K562 (cell line): Measurements from ENCODE around the gene HNRNPF. TPM values are rescaled to one million over a fixed set of nuclear protein-coding genes. Genes with fewer than 3 reads are reported as not detected.

Experiments used
- ATF3 ChIP-seq, 2 experiments: fragments of 450-650 bp in 1 of 2; sonication (generic) in 1 of 2; formaldehyde crosslinking in 1 of 2; IDR thresholded peaks in 1 of 2; conservative IDR thresholded peaks in 1 of 2; 2 replicates each; pipeline versions ENCODE4 v1.6.1 to v1.8.1; 2016 to 2023; ENCODE audit warnings: mild to moderate bottlenecking in 2 of 2, moderate library complexity in 2 of 2, inconsistent platforms in 1 of 2, missing genetic modification reagents in 1 of 2
- PBX2 ChIP-seq, 2 experiments: IDR thresholded peaks in 1 of 2; conservative IDR thresholded peaks in 1 of 2; 2 replicates each; pipeline ENCODE4 v1.6.1; 2016; ENCODE audit warnings: low read depth in 2 of 2, mild to moderate bottlenecking in 1 of 2, missing compliant biosample characterization in 1 of 2, missing genetic modification characterization in 1 of 2, moderate library complexity in 1 of 2
- RHOXF2B ChIP-seq: fragments of 250-450 bp; sonication (Bioruptor Pico); conservative IDR thresholded peaks from 2 replicates; pipeline ENCODE4 v1.5.1; 2021
- SMAD1 ChIP-seq: fragments of 150-350 bp; IDR thresholded peaks from 2 replicates; pipeline ENCODE4 v1.6.1; 2014; ENCODE audit warnings: low read length, low read depth; ENCODE audit not compliant: partially characterized antibody
- TFAP4 ChIP-seq: sonication (generic); formaldehyde crosslinking; IDR thresholded peaks from 2 replicates; pipeline ENCODE4 v1.8.0; 2022; ENCODE audit warnings: missing genetic modification reagents, mild to moderate bottlenecking, moderate library complexity, borderline replicate concordance
- THAP12 ChIP-seq: fragments of 250-450 bp; sonication (Bioruptor Pico); IDR thresholded peaks from 2 replicates; pipeline ENCODE4 v1.9.0; 2021; ENCODE audit warnings: mild to moderate bottlenecking, inconsistent platforms
- YY1 ChIP-seq, 3 experiments: IDR thresholded peaks; 2 replicates each; pipeline ENCODE4 v1.6.1; 2011; ENCODE audit warnings: low read length in 2 of 3, mild to moderate bottlenecking in 2 of 3, moderate library complexity in 2 of 3, borderline replicate concordance in 1 of 3, control low read depth in 1 of 3, low read depth in 1 of 3; ENCODE audit not compliant: insufficient read depth in 3 of 3, insufficient replicate concordance in 2 of 3, control insufficient read depth in 1 of 3, insufficient read length in 1 of 3; ENCODE audit errors: extremely low read depth in 1 of 3
- ZNF76 ChIP-seq: fragments of 250-450 bp; sonication (Bioruptor Pico); IDR thresholded peaks from 2 replicates; pipeline ENCODE4 v1.4.0; 2020; ENCODE audit warnings: mild to moderate bottlenecking, moderate library complexity, borderline replicate concordance
- polyA plus RNA-seq, 8 experiments: library from polyadenylated mRNA; depleted of rRNA in 4 of 8; stranded (reverse) in 5 of 8; unstranded in 3 of 8; fragments of >200 nt; fragmentation: Nextera tagmentation in 2 of 8; fragmentation: Illumina TruSeq in 1 of 8; extraction: Ambion mirVana in 2 of 8; extraction: Trizol in 1 of 8; gene quantifications; 2 replicates each; pipeline versions ENCODE4 v1.2.1 to v1.2.3, GENCODE V29; 2011 to 2014; ENCODE audit warnings: inconsistent platforms in 1 of 8, missing spikeins in 1 of 8
- total RNA-seq, 7 experiments: library from RNA; depleted of rRNA in 6 of 7; stranded (reverse); fragments of >200 nt in 6 of 7; fragmentation: Illumina TruSeq in 2 of 7; extraction: Trizol in 2 of 7; gene quantifications; 2 replicates each; pipeline versions ENCODE4 v1.2.1 to v1.2.3, GENCODE V29; 2011 to 2021; ENCODE audit warnings: low replicate concordance in 1 of 7
- TF ChIP-seq, protein P1 (sequence below): fragments of 450-650 bp; IDR thresholded peaks from 2 replicates; pipeline ENCODE4 v1.6.1; 2016; ENCODE audit warnings: antibody characterized with exemption
- TF ChIP-seq, protein P2 (sequence below): fragments of 200-800 bp; sonication (Bioruptor generic); IDR thresholded peaks from 2 replicates; pipeline ENCODE4 v1.6.1; 2016; ENCODE audit warnings: missing genetic modification characterization, missing compliant biosample characterization

The HNRNPF gene
- total and polyA plus RNA-seq, 9 of the 15 experiments (the other 6 are each of a cell fraction or from before 2014, with no cell fraction given): 192 to 489 (median 416) TPM

- TF ChIP-seq YY1 (IDR thresholded peaks at IDR 0.05; ENCODE audit: borderline replicate concordance in 1 of 3, control insufficient read depth in 1 of 3, extremely low read depth in 1 of 3, insufficient read depth in 3 of 3, insufficient read length in 1 of 3, insufficient replicate concordance in 2 of 3, low read depth in 1 of 3, low read length in 2 of 3) (no peak), TFAP4 (no peak), THAP12 (CRISPR knock-in tag) (no peak), SMAD1 (no peak), ATF3 (IDR thresholded peaks at IDR 0.05) (peak; percentile 61), ATF3 (CRISPR knock-in tag; conservative IDR thresholded peaks at IDR 0.05) (no peak), ZNF76 (CRISPR knock-in tag) (no peak), RHOXF2B (no peak), PBX2 (CRISPR knock-in tag; IDR thresholded peaks at IDR 0.05; ENCODE audit: low read depth) (no peak), PBX2 (tag; conservative IDR thresholded peaks at IDR 0.05; ENCODE audit: low read depth) (no peak)
- TF ChIP-seq, protein P1, sequence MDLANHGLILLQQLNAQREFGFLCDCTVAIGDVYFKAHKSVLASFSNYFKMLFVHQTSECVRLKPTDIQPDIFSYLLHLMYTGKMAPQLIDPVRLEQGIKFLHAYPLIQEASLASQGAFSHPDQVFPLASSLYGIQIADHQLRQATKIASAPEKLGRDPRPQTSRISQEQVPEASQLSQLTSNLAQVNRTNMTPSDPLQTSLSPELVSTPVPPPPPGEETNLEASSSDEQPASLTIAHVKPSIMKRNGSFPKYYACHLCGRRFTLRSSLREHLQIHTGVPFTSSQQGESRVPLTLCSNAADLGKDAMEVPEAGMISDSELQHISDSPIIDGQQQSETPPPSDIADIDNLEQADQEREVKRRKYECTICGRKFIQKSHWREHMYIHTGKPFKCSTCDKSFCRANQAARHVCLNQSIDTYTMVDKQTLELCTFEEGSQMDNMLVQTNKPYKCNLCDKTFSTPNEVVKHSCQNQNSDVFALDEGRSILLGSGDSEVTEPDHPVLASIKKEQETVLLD: no peak
- TF ChIP-seq, protein P2, sequence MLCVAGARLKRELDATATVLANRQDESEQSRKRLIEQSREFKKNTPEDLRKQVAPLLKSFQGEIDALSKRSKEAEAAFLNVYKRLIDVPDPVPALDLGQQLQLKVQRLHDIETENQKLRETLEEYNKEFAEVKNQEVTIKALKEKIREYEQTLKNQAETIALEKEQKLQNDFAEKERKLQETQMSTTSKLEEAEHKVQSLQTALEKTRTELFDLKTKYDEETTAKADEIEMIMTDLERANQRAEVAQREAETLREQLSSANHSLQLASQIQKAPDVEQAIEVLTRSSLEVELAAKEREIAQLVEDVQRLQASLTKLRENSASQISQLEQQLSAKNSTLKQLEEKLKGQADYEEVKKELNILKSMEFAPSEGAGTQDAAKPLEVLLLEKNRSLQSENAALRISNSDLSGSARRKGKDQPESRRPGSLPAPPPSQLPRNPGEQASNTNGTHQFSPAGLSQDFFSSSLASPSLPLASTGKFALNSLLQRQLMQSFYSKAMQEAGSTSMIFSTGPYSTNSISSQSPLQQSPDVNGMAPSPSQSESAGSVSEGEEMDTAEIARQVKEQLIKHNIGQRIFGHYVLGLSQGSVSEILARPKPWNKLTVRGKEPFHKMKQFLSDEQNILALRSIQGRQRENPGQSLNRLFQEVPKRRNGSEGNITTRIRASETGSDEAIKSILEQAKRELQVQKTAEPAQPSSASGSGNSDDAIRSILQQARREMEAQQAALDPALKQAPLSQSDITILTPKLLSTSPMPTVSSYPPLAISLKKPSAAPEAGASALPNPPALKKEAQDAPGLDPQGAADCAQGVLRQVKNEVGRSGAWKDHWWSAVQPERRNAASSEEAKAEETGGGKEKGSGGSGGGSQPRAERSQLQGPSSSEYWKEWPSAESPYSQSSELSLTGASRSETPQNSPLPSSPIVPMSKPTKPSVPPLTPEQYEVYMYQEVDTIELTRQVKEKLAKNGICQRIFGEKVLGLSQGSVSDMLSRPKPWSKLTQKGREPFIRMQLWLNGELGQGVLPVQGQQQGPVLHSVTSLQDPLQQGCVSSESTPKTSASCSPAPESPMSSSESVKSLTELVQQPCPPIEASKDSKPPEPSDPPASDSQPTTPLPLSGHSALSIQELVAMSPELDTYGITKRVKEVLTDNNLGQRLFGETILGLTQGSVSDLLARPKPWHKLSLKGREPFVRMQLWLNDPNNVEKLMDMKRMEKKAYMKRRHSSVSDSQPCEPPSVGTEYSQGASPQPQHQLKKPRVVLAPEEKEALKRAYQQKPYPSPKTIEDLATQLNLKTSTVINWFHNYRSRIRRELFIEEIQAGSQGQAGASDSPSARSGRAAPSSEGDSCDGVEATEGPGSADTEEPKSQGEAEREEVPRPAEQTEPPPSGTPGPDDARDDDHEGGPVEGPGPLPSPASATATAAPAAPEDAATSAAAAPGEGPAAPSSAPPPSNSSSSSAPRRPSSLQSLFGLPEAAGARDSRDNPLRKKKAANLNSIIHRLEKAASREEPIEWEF (CRISPR knock-in tag): no peak
Measured at GRCh38 chr10:43448742-43449141, 39.8 kb upstream of the HNRNPF start (continued).
